GM21390 (cell line): ENCODE data around the gene SETD7.
A peak's percentile ranks its signal among the peaks of the same experiment; 100 is the strongest.

Source experiments
- ATAC-seq: cut with Tn5 transposase; IDR thresholded peaks from one replicate; pipeline ENCODE4 v1.9.1; 2021; ENCODE audit not compliant: unreplicated experiment

SETD7 gene

GRCh38 chr4:139575072-139575471, 19.1 kb upstream of the SETD7 start:
- no peak for ATAC-seq

DNA sequence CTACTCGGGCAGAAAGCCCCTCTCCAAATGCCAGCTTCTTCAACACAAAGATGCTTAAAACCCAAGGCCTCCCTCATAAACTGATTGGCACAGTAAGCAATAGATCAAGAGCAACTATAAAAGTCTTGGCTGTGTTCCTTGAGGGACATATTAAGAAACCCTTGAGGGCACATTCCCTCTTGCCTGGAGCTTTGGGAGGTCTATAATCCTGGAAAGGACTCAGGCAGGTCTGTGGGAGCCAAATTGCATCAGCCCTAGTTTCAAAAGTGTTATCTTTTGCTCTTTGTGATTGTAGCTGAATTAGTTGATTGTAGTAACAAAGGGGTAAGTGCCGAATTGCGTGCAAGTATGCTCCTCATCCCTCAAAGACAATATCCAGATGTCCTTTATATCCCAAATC, 18.6 kb upstream of the SETD7 start:
- no peak for ATAC-seq

DNA sequence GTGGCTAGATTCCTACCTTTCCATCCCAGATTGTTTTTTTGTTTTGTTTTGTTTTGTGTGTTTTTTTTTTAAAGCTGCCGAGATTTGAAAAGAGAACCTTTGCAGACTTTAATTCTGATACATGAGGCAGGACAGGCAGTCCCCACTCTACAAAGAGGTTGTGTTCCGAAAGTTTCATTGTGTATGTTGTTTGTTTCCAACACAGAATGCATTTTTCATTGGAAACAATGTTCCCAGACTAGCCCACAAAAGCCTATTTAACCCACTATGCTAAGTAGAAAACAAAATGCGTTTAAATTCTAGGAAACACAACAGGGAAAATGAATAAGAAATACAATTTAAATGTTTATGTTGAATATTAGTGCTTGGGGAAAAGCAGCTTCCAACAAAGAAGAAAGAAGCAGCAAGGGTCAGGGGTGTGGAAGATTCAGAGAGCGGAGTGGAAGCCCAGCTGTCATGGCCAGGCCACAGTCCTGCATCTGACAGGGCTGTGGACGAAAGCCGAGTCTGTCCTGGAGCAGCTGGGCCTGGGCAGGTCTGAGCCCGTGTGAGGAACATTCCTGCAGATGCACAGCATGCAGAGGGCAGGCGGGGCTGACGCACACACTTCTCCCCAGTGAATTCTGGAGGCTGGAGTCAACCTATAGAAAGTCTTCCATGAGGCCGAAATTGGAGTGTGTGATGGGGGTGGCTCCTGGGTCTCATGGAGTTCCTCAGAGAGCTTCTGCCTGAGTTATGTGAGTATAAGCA, 12.4 kb upstream of the SETD7 start:
- ATAC-seq, result no peak

- no peak for ATAC-seq
Observed at GRCh38 chr4:139567159-139567870, 11.3 kb upstream of the SETD7 start.

DNA sequence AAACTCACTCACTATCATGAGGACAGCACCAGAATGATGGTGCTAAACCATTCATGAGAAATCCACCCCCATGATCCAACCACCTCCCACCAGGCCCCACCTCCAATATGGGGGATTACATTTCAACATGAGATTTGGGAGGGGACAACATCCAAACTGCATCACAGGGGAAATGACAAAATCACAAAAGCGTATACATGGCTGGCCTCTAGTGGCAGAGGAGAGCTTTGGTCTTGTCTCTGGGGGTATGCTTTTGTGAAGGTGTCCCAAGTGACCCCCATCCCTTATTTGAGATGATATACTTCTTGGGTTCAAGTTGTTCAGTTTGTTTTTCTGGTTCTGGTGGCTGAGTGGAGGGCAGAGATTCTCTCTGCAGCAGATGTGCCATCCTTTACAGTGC, 8.5 kb upstream of the SETD7 start:
- no peak for ATAC-seq

DNA sequence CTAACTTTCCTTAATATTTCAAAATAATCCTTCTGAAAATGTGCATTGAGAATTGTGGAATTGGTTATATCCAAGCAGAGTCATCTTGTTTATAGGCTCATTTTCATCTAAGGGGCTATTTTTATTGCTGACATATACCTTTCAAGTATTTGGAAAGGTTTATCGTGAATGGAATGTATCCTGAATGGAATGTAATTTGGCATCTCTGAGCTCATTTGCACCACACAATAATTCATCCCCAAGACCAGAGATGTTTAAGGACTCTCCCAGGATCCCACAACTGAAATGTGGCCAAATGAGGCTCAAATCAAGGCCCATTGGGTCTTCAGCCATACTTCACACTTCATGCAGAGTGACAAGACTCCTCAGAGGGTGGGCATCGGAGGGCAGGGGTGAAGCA, 7.5 kb upstream of the SETD7 start:
- ATAC-seq, result no peak

- no peak for ATAC-seq
Observed at GRCh38 chr4:139562839-139563238, 6.8 kb upstream of the SETD7 start.

- no peak for ATAC-seq
Observed at GRCh38 chr4:139562067-139562684, 6.2 kb upstream of the SETD7 start.

- no peak for ATAC-seq
Observed at GRCh38 chr4:139560406-139561104, 4.5 kb upstream of the SETD7 start.

DNA sequence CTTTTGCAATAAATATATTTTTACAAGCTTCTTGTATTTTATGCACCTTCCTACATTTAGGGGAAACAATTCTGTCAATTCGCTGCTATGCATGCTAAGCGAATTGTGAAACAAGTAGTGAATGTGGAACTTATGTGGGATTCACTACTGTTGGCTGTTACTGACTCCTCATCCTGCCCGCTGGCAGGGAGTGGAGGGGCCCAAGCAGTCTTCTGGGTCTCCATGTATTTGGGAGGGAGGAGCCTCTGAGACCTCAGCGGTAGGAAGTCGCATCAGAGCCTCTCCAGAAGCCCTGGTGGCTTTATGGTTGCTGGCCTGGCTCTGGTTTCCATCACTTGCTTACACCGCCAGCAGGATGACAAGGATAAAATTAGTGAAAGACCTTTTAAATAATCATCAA, 3.7 kb upstream of the SETD7 start:
- no peak for ATAC-seq

GRCh38 chr4:139559089-139559479, 3.1 kb upstream of the SETD7 start:
- no peak for ATAC-seq

GRCh38 chr4:139558235-139559088, 2.4 kb upstream of the SETD7 start:
- ATAC-seq, result no peak

GRCh38 chr4:139557556-139558110, 1.6 kb upstream of the SETD7 start:
- ATAC-seq, result no peak

- ATAC-seq, result peak; percentile 22
Observed at GRCh38 chr4:139556724-139557555, 921 bp upstream of the SETD7 start.

DNA sequence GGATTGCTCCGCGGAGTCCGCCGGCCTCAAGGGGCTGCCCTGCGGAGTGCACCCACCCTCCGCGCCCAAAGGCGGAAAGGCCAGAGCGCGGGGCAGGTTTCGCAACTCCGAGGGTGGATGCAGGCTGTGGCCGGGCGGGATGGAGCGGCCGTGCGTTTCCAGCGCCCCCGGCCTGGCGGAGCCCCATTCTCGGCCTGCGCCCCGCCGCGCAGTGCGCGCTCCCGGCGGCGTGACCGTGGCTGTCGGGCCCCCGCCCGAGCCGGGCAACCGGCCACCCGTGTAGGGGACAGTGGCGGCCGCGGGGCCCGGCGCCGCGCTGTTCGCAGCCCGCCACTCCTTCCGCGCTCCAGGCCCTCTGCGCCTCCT, 331 bp downstream of the SETD7 start:
- peak; percentile 22 for ATAC-seq

GRCh38 chr4:139554893-139555704, 920 bp downstream of the SETD7 start:
- peak; percentile 46 for ATAC-seq

GRCh38 chr4:139554642-139554892, 1.5 kb downstream of the SETD7 start:
- no peak for ATAC-seq

GRCh38 chr4:139553751-139554641, 2.0 kb downstream of the SETD7 start:
- no peak for ATAC-seq
